GM23338 (cell line): ENCODE results near the gene SRR. TPM values are rescaled to one million over a fixed set of nuclear protein-coding genes. Genes with fewer than 3 reads are reported as not detected.

ENCODE experiments used
- ATAC-seq: fragments of 200-7000 bp; cut with Tn5 transposase; 3 replicates; pipeline ENCODE4 v1.9.1; 2020
- DNase-seq: peaks from one replicate; pipeline ENCODE4 v3.0.0-alpha.2; 2015; ENCODE audit warnings: low spot score
- H2AFZ ChIP-seq: fragments of 200-600 bp; sonication (generic); 2 replicates; pipeline ENCODE4 v1.8.0; 2016; ENCODE audit warnings: antibody characterized with exemption, mild to moderate bottlenecking, moderate library complexity
- H3F3A ChIP-seq: fragments of 200-600 bp; sonication (generic); replicated peaks from 2 replicates; pipeline ENCODE4 v1.8.0; 2017; ENCODE audit warnings: antibody characterized with exemption, mixed run types, low read depth
- H3K27ac ChIP-seq: fragments of 200-600 bp; sonication (generic); 2 replicates; pipeline ENCODE4 v1.6.1; 2016; ENCODE audit warnings: low read depth
- H3K27me3 ChIP-seq: fragments of 200-600 bp; sonication (generic); 2 replicates; pipeline ENCODE4 v1.8.0; 2016; ENCODE audit warnings: mild to moderate bottlenecking, mixed run types, moderate library complexity; ENCODE audit not compliant: insufficient read depth
- H3K36me3 ChIP-seq: fragments of 200-600 bp; sonication (generic); 2 replicates; pipeline ENCODE4 v1.8.0; 2016; ENCODE audit warnings: mild to moderate bottlenecking; ENCODE audit not compliant: insufficient read depth
- H3K4me1 ChIP-seq: fragments of 200-600 bp; sonication (generic); 2 replicates; pipeline ENCODE4 v1.8.0; 2016; ENCODE audit warnings: mild to moderate bottlenecking, moderate library complexity; ENCODE audit not compliant: insufficient read depth
- H3K4me2 ChIP-seq: fragments of 200-600 bp; sonication (generic); 2 replicates; pipeline ENCODE4 v1.7.1; 2017; ENCODE audit warnings: mixed run types
- H3K4me3 ChIP-seq: fragments of 200-600 bp; sonication (generic); 2 replicates; pipeline ENCODE4 v1.6.1; 2016; ENCODE audit warnings: mixed run types
- H3K79me2 ChIP-seq: fragments of 200-600 bp; sonication (generic); replicated peaks from 2 replicates; pipeline ENCODE4 v1.8.0; 2017; ENCODE audit warnings: mild to moderate bottlenecking; ENCODE audit not compliant: insufficient read depth
- H3K9me2 ChIP-seq: fragments of 200-600 bp; sonication (generic); 2 replicates; pipeline ENCODE4 v1.8.0; 2017; ENCODE audit not compliant: insufficient read depth
- H4K20me1 ChIP-seq: fragments of 200-600 bp; sonication (generic); replicated peaks from 2 replicates; pipeline ENCODE4 v1.8.0; 2017; ENCODE audit warnings: mild to moderate bottlenecking; ENCODE audit not compliant: insufficient read depth
- H3K27ac Mint-ChIP-seq: 2 replicates; pipeline ENCODE4 v1.8.0; 2020; ENCODE audit warnings: inconsistent platforms, mild to moderate bottlenecking, moderate library complexity, mixed read lengths
- H3K27me3 Mint-ChIP-seq: 3 replicates; pipeline ENCODE4 v1.8.0; 2022; ENCODE audit warnings: low read depth, mild to moderate bottlenecking, moderate library complexity, mixed read lengths, inconsistent platforms; ENCODE audit not compliant: insufficient read depth, poor library complexity
- H3K36me3 Mint-ChIP-seq: 3 replicates; pipeline ENCODE4 v1.8.0; 2021; ENCODE audit warnings: low read depth, mild to moderate bottlenecking, inconsistent platforms, moderate library complexity, mixed read lengths
- H3K4me1 Mint-ChIP-seq: 3 replicates; pipeline ENCODE4 v1.8.0; 2020; ENCODE audit warnings: mild to moderate bottlenecking, inconsistent platforms, mixed read lengths
- H3K4me3 Mint-ChIP-seq: 3 replicates; pipeline ENCODE4 v1.8.0; 2021; ENCODE audit warnings: moderate library complexity, mild to moderate bottlenecking, inconsistent platforms, mixed read lengths
- H3K9me3 Mint-ChIP-seq: 3 replicates; pipeline ENCODE4 v1.8.0; 2020; ENCODE audit warnings: moderate library complexity, mild to moderate bottlenecking, inconsistent platforms, mixed read lengths
- CREB1 ChIP-seq: fragments of 250-450 bp; sonication (Bioruptor Pico); IDR thresholded peaks from 2 replicates; pipeline ENCODE4 v1.5.0; 2020; ENCODE audit warnings: low read depth, mild to moderate bottlenecking, moderate library complexity
- ETS1 ChIP-seq: IDR thresholded peaks from 2 replicates; pipeline ENCODE4 v1.6.1; 2016; ENCODE audit warnings: antibody characterized with exemption
- NANOG ChIP-seq: IDR thresholded peaks from 2 replicates; pipeline ENCODE4 v1.6.1; 2016; ENCODE audit warnings: antibody characterized with exemption, borderline replicate concordance
- POLR2AphosphoS5 ChIP-seq: IDR thresholded peaks from 2 replicates; pipeline ENCODE4 v1.6.1; 2016; ENCODE audit warnings: antibody characterized with exemption, low read depth
- REST ChIP-seq: IDR thresholded peaks from one replicate; pipeline ENCODE4 v1.6.1; 2018; ENCODE audit warnings: antibody characterized with exemption; ENCODE audit not compliant: unreplicated experiment
- STAT1 ChIP-seq: IDR thresholded peaks from one replicate; pipeline ENCODE4 v1.6.1; 2016; ENCODE audit warnings: antibody characterized with exemption; ENCODE audit not compliant: unreplicated experiment
- ZNF114 ChIP-seq: fragments of 250-450 bp; sonication (Bioruptor Pico); IDR thresholded peaks from 2 replicates; pipeline ENCODE4 v1.5.0; 2020; ENCODE audit warnings: mild to moderate bottlenecking, moderate library complexity
- ZNF331 ChIP-seq: fragments of 250-450 bp; sonication (Bioruptor Pico); IDR thresholded peaks from 2 replicates; pipeline ENCODE4 v1.5.0; 2020; ENCODE audit warnings: low read depth, mild to moderate bottlenecking, moderate library complexity
- polyA plus RNA-seq: library from polyadenylated mRNA; unstranded; fragments of >200 nt; fragmentation: Nextera tagmentation; extraction: Ambion mirVana; gene quantifications from 2 replicates; pipeline ENCODE4 v1.2.1, GENCODE V29; 2016
- total RNA-seq: library from RNA; depleted of rRNA; stranded (reverse); fragments of >200 nt; shearing (Covaris generic); gene quantifications from 2 replicates; pipeline ENCODE4 v1.2.3, GENCODE V29; 2014

SRR gene
- total and polyA plus RNA-seq, 2 experiments from 2014 or later, result 2.8 to 5.4 TPM

- no peak for DNase-seq
- no peak overlapping the region for H3K27ac ChIP-seq
- peaks cover 2% of the 10 kb centered on the region; the same call in 1 of the 2 replicates for H4K20me1 ChIP-seq
- H3K9me2 ChIP-seq, result no peaks in the 10 kb centered on the region
- no peaks in the 10 kb centered on the region for H3K9me3 Mint-ChIP-seq
- no peaks in the 10 kb centered on the region; the same call in 1 of the 2 replicates for H3K36me3 ChIP-seq
- H3K27me3 Mint-ChIP-seq, result peaks cover 6% of the 10 kb centered on the region
- H3K36me3 Mint-ChIP-seq, result peaks cover 6% of the 10 kb centered on the region; the same call in 1 of the 3 replicates
- no peaks in the 10 kb centered on the region for H3K4me1 ChIP-seq
- H3K79me2 ChIP-seq, result no peaks in the 10 kb centered on the region
- no peaks in the 10 kb centered on the region for H3K27me3 ChIP-seq
- no peaks in the 10 kb centered on the region for H3K4me1 Mint-ChIP-seq
- H3K4me2 ChIP-seq, result no peak overlapping the region
- no peak overlapping the region for H3K4me3 ChIP-seq
- no peak overlapping the region for H3K27ac Mint-ChIP-seq
- TF ChIP-seq REST (no peak), CREB1 (CRISPR knock-in tag) (no peak), ETS1 (no peak), ZNF331 (no peak), STAT1 (no peak), NANOG (no peak), POLR2AphosphoS5 (no peak)
- no peak overlapping the region for H3K4me3 Mint-ChIP-seq
- H3F3A ChIP-seq, result 0 out of 2 replicates have a peak, but pooled peaks cover 3% of the 10 kb centered on the region
- H2AFZ ChIP-seq, result no peak overlapping the region
- no peak for ATAC-seq
Measured at GRCh38 chr17:2271985-2272702, 31.6 kb upstream of the SRR start.

GRCh38 chr17:2274414-2274813, 29.3 kb upstream of the SRR start:
- H3K36me3 ChIP-seq, result no peaks in the 10 kb centered on the region; the same call in none of the 2 replicates

More at GRCh38 chr17:2274414-2274813, 29.3 kb upstream of the SRR start:
- DNase-seq (no peak), ATAC-seq (no peak)
- Mint-ChIP-seq H3K4me3 (no peak overlapping the region), H3K27ac (no peak overlapping the region), H3K27me3 (peaks cover 3% of the 10 kb centered on the region), H3K36me3 (peaks cover 12% of the 10 kb centered on the region), H3K4me1 (no peaks in the 10 kb centered on the region), H3K9me3 (no peaks in the 10 kb centered on the region)
- H3K9me2 ChIP-seq, result no peaks in the 10 kb centered on the region
- H3F3A ChIP-seq, result peaks cover 7% of the 10 kb centered on the region; the same call in 1 of the 2 replicates
- TF ChIP-seq ZNF114 (CRISPR knock-in tag) (no peak), POLR2AphosphoS5 (no peak), ZNF331 (no peak), REST (no peak)
- H3K4me2 ChIP-seq, result no peak overlapping the region
- no peaks in the 10 kb centered on the region for H3K27me3 ChIP-seq
- peaks cover 2% of the 10 kb centered on the region; the same call in 1 of the 2 replicates for H4K20me1 ChIP-seq
- no peak overlapping the region for H3K27ac ChIP-seq
- no peak overlapping the region for H3K4me3 ChIP-seq
- H3K79me2 ChIP-seq, result no peaks in the 10 kb centered on the region
- no peak overlapping the region for H2AFZ ChIP-seq
- no peaks in the 10 kb centered on the region for H3K4me1 ChIP-seq
